Upper lobe of left lung (tissue), 4 donors: ENCODE data around the gene ACAA1.

Source experiments
- POLR2A ChIP-seq, 4 donors: fragments of 450-650 bp; IDR thresholded peaks; one replicate each; pipeline ENCODE4 v1.5.1; 2016 to 2017; ENCODE audit warnings: antibody characterized with exemption in 4 of 4, mild to moderate bottlenecking in 2 of 4
- POLR2AphosphoS5 ChIP-seq, 2 donors: sonication (generic); formaldehyde crosslinking; IDR thresholded peaks; one replicate each; pipeline ENCODE4 v1.5.1; 2017; ENCODE audit warnings: antibody characterized with exemption in 2 of 2
- TF ChIP-seq, protein P1 (sequence below), 6 experiments: fragments of 450-650 bp in 4 of 6; fragments of 200-600 bp in 2 of 6; sonication (generic) in 2 of 6; IDR thresholded peaks; one replicate each; pipeline ENCODE4 v1.5.1; 2016 to 2019; ENCODE audit warnings: antibody characterized with exemption in 6 of 6

- TF ChIP-seq, protein P1, sequence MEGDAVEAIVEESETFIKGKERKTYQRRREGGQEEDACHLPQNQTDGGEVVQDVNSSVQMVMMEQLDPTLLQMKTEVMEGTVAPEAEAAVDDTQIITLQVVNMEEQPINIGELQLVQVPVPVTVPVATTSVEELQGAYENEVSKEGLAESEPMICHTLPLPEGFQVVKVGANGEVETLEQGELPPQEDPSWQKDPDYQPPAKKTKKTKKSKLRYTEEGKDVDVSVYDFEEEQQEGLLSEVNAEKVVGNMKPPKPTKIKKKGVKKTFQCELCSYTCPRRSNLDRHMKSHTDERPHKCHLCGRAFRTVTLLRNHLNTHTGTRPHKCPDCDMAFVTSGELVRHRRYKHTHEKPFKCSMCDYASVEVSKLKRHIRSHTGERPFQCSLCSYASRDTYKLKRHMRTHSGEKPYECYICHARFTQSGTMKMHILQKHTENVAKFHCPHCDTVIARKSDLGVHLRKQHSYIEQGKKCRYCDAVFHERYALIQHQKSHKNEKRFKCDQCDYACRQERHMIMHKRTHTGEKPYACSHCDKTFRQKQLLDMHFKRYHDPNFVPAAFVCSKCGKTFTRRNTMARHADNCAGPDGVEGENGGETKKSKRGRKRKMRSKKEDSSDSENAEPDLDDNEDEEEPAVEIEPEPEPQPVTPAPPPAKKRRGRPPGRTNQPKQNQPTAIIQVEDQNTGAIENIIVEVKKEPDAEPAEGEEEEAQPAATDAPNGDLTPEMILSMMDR (IDR thresholded peaks at IDR 0.05) = no peak
- TF ChIP-seq POLR2A (IDR thresholded peaks at IDR 0.05) (no peak), POLR2AphosphoS5 (IDR thresholded peaks at IDR 0.05) (no peak)
Measured at GRCh38 chr3:38177181-38177580, 40.3 kb upstream of the ACAA1 start.
